Measurements from ENCODE around the gene SNCG. TPM values are rescaled to one million over a fixed set of nuclear protein-coding genes. Genes with fewer than 3 reads are reported as not detected.

Gene SNCG
- total RNA-seq, 1 experiment from 2014 or later: 61.1 TPM

GRCh38 chr10:86944907-86945306 lies 13.5 kb upstream of the SNCG start:
- no peak overlapping the region for H3K9ac ChIP-seq (ENCODE audit: low read length)
- H3K27me3 ChIP-seq (ENCODE audit: insufficient read depth, low read length): no peaks in the 10 kb centered on the region
- H3K9me2 ChIP-seq (ENCODE audit: insufficient read depth): no peaks in the 10 kb centered on the region
- ChIA-PET RAD21 (ENCODE audit: low non-redundant PET in 1 of 2, low total read pairs in 2 of 2, uncharacterized antibody in 2 of 2, unreplicated experiment in 2 of 2) (interaction anchor here in 1 of 2 experiments (1.1 kb wide), 1 partner anchor 15 kb away, joined by 3 read pairs; no protein-coding TSS in a partner anchor), POLR2A (interaction anchor here (0.6 kb wide), 1 partner anchor 515 kb away, joined by 3 read pairs; no protein-coding TSS in a partner anchor), CTCF (interaction anchor here (1.0 to 2.3 kb wide), 3 partner anchors 14 to 25 kb away, joined by 3 to 10 read pairs (median 8); partner anchors contain the start of gene SNCG)
- no peaks in the 10 kb centered on the region for H3K79me2 ChIP-seq (ENCODE audit: insufficient read depth, low read length)
- no peak overlapping the region for H3K4me2 ChIP-seq (ENCODE audit: low read length)
- H3K27ac ChIP-seq (ENCODE audit: low read depth, low read length): no peak overlapping the region
- intact Hi-C loops (cut with micrococcal nuclease): no loop called here
- H3K9me3 ChIP-seq (ENCODE audit: control insufficient read depth in 1 of 2, insufficient read depth in 1 of 2, low read depth in 1 of 2, low read length in 2 of 2): no peaks in the 10 kb centered on the region
- no peak overlapping the region for H2AFZ ChIP-seq (ENCODE audit: low read depth, low read length, poor library complexity, severe bottlenecking)
- no peaks in the 10 kb centered on the region for H4K20me1 ChIP-seq (ENCODE audit: insufficient read depth)
- DNase-seq (ENCODE audit: low read depth, low spot score) (no peak), ATAC-seq (no peak)
- TF ChIP-seq ZFX (IDR thresholded peaks at IDR 0.05) (0 out of 2 replicates have a peak, but pooled peaks have one; percentile 33), ATF3 (IDR thresholded peaks at IDR 0.05) (no peak), RAD21 (IDR thresholded peaks at IDR 0.05; ENCODE audit: low read depth) (no peak), POLR2A (IDR thresholded peaks at IDR 0.05; ENCODE audit: borderline replicate concordance, extremely low read depth, insufficient read depth, insufficient read length) (no peak), EZH2 (IDR thresholded peaks at IDR 0.05) (no peak)
- H3K4me1 ChIP-seq (ENCODE audit: control insufficient read depth in 1 of 2, insufficient read depth in 2 of 2, low read length in 2 of 2): peaks cover 0 to 17% of the 10 kb centered on the region in 2 experiments; a peak in 2 of 4 replicates
- H3K4me3 ChIP-seq (replicated peaks in 1 of 2; ENCODE audit: low read depth in 1 of 2, low read length in 2 of 2): no peak overlapping the region
- BruUV-seq (replicated peaks): no TSS peak
- no peaks in the 10 kb centered on the region for H3K36me3 ChIP-seq (ENCODE audit: control insufficient read depth in 1 of 2, insufficient read depth in 2 of 2, low read length in 2 of 2)

GRCh38 chr10:86945361-86946212 lies 12.8 kb upstream of the SNCG start:
- Histone ChIP-seq H3K4me1 (ENCODE audit: control insufficient read depth in 1 of 2, insufficient read depth in 2 of 2, low read length in 2 of 2) (peaks cover 0 to 17% of the 10 kb centered on the region in 2 experiments; a peak in 2 of 4 replicates), H3K9ac (ENCODE audit: low read length) (no peak overlapping the region), H3K4me2 (ENCODE audit: low read length) (no peak overlapping the region), H3K4me3 (replicated peaks in 1 of 2; ENCODE audit: low read depth in 1 of 2, low read length in 2 of 2) (no peak overlapping the region), H3K9me2 (ENCODE audit: insufficient read depth) (no peaks in the 10 kb centered on the region), H2AFZ (ENCODE audit: low read depth, low read length, poor library complexity, severe bottlenecking) (no peak overlapping the region), H3K36me3 (ENCODE audit: control insufficient read depth in 1 of 2, insufficient read depth in 2 of 2, low read length in 2 of 2) (no peaks in the 10 kb centered on the region), H3K9me3 (ENCODE audit: control insufficient read depth in 1 of 2, insufficient read depth in 1 of 2, low read depth in 1 of 2, low read length in 2 of 2) (no peaks in the 10 kb centered on the region), H4K20me1 (ENCODE audit: insufficient read depth) (no peaks in the 10 kb centered on the region), H3K27ac (ENCODE audit: low read depth, low read length) (no peak overlapping the region), H3K27me3 (ENCODE audit: insufficient read depth, low read length) (no peaks in the 10 kb centered on the region), H3K79me2 (ENCODE audit: insufficient read depth, low read length) (no peaks in the 10 kb centered on the region)
- no TSS peak for BruUV-seq (replicated peaks)
- ChIA-PET RAD21 (ENCODE audit: low non-redundant PET in 1 of 2, low total read pairs in 2 of 2, uncharacterized antibody in 2 of 2, unreplicated experiment in 2 of 2) (interaction anchor here (0.9 to 1.5 kb wide), 3 partner anchors 14 to 21 kb away, joined by 3 to 5 read pairs (median 4); no protein-coding TSS in a partner anchor), CTCF (interaction anchor here (1.5 to 2.3 kb wide), 2 partner anchors 13 to 15 kb away, joined by 8 to 10 read pairs; partner anchors contain the start of gene SNCG), POLR2A (interaction anchor here (0.6 kb wide), 1 partner anchor 516 kb away, joined by 3 read pairs; no protein-coding TSS in a partner anchor)
- intact Hi-C loops (cut with micrococcal nuclease): no loop called here
- no peak for DNase-seq (ENCODE audit: low read depth, low spot score)
- TF ChIP-seq ZFX (IDR thresholded peaks at IDR 0.05) (no peak), CEBPB (IDR thresholded peaks at IDR 0.05; ENCODE audit: low read depth) (no peak), SIN3A (IDR thresholded peaks at IDR 0.05; ENCODE audit: low read depth) (no peak), RAD21 (IDR thresholded peaks at IDR 0.05; ENCODE audit: low read depth) (peak; percentile 68), JUND (IDR thresholded peaks at IDR 0.05) (no peak), REST (IDR thresholded peaks at IDR 0.05; ENCODE audit: low read depth) (no peak), EGR1 (IDR thresholded peaks at IDR 0.05; ENCODE audit: low read depth) (no peak), CTCF (IDR thresholded peaks at IDR 0.05 in 2 of 3, conservative IDR thresholded peaks at IDR 0.05 in 1 of 3; ENCODE audit: borderline replicate concordance in 1 of 3, insufficient read depth in 1 of 3, low read depth in 2 of 3, low read length in 2 of 3) (peak; percentile 39 to 54 (median 45); a peak in 4 of 6 replicates)
- ATAC-seq: peak; percentile 86

Measured in HCT116 (cell line).